B cell (primary cell): ENCODE data around the gene WDR35. TPM values are rescaled to one million over a fixed set of nuclear protein-coding genes. Genes with fewer than 3 reads are reported as not detected.
"Not testable (repeated sequence)": the region's sequence is repeated elsewhere in the genome, so short reads cannot be mapped to it uniquely, and the experiment has no call there.

ENCODE experiments used
- ATAC-seq: fragments of 200-7000 bp; cut with Tn5 transposase; one replicate; pipeline ENCODE4 v1.10.0; 2021; ENCODE audit warnings: low read depth, mild to moderate bottlenecking, moderate number of reproducible peaks, moderate library complexity
- CTCF ChIA-PET: fragments of 350-600 bp; sonication (Branson Sonifier 250); formaldehyde crosslinking; loops from one replicate; lab custom pipeline; 2021; ENCODE audit warnings: antibody characterized with exemption, inconsistent platforms; lab: Charles Lee
- POLR2A ChIA-PET: fragments of 350-600 bp; sonication (Branson Sonifier 250); formaldehyde crosslinking; loops from one replicate; lab custom pipeline; 2021; ENCODE audit warnings: antibody characterized with exemption; lab: Charles Lee
- DNase-seq: peaks from one replicate; pipeline ENCODE4 v3.0.0; 2013
- H2AFZ ChIP-seq: 2 replicates; pipeline ENCODE4 v1.6.1; 2012; ENCODE audit warnings: mild to moderate bottlenecking, low read depth, low read length; ENCODE audit not compliant: insufficient read depth, poor library complexity, severe bottlenecking
- H3K27ac ChIP-seq, 2 donors: 1 replicate in 1 of 2; 2 replicates in 1 of 2; pipeline ENCODE4 v1.5.1; 2012 to 2013; ENCODE audit warnings: low read length in 2 of 2, mild to moderate bottlenecking in 2 of 2, moderate library complexity in 1 of 2
- H3K27me3 ChIP-seq, 4 experiments: fragments of 200-600 bp in 1 of 4; sonication (generic) in 1 of 4; replicated peaks in 1 of 4; 1 replicate in 2 of 4; 2 replicates in 2 of 4; pipeline versions ENCODE4 v1.6.1 to v1.7.0; 2013 to 2016; ENCODE audit warnings: low read length in 3 of 4, mild to moderate bottlenecking in 2 of 4, mixed read lengths in 1 of 4, moderate library complexity in 1 of 4; ENCODE audit not compliant: insufficient read depth in 4 of 4, control insufficient read depth in 3 of 4; ENCODE audit errors: control extremely low read depth in 1 of 4
- H3K36me3 ChIP-seq, 2 experiments: replicated peaks in 1 of 2; 1 replicate in 1 of 2; 2 replicates in 1 of 2; pipeline versions ENCODE4 v1.6.1 to v1.7.1; 2013; ENCODE audit warnings: low read length in 1 of 2; ENCODE audit not compliant: insufficient read depth in 2 of 2, control insufficient read depth in 1 of 2; ENCODE audit errors: control extremely low read depth in 1 of 2, extremely low read depth in 1 of 2
- H3K4me1 ChIP-seq, 2 donors: fragments of 200-600 bp in 1 of 2; sonication (generic) in 1 of 2; 1 replicate in 1 of 2; 2 replicates in 1 of 2; pipeline versions ENCODE4 v1.5.1 to v1.6.1; 2013 to 2017; ENCODE audit warnings: low read length in 2 of 2; ENCODE audit not compliant: control insufficient read depth in 2 of 2, insufficient read depth in 2 of 2
- H3K4me2 ChIP-seq: replicated peaks from 2 replicates; pipeline ENCODE3; 2012; ENCODE audit warnings: mild to moderate bottlenecking, low read depth, low read length; ENCODE audit not compliant: poor library complexity, severe bottlenecking
- H3K4me3 ChIP-seq, 5 experiments: fragments of 200-600 bp in 1 of 5; sonication (generic) in 1 of 5; 1 replicate in 3 of 5; 2 replicates in 2 of 5; pipeline versions ENCODE4 v1.5.1 to v1.7.0; 2011 to 2016; ENCODE audit warnings: low read length in 4 of 5, mild to moderate bottlenecking in 4 of 5, low read depth in 2 of 5, control low read depth in 1 of 5, moderate library complexity in 1 of 5; ENCODE audit not compliant: insufficient read depth in 1 of 5; ENCODE audit errors: control extremely low read depth in 1 of 5, extremely low read depth in 1 of 5
- H3K79me2 ChIP-seq: fragments of 200-600 bp; sonication (generic); one replicate; pipeline ENCODE4 v1.6.0; 2016; ENCODE audit warnings: low read length; ENCODE audit not compliant: control insufficient read depth, insufficient read depth
- H3K9ac ChIP-seq: fragments of 200-600 bp; sonication (generic); 2 replicates; pipeline ENCODE4 v1.6.1; 2017; ENCODE audit warnings: mild to moderate bottlenecking, low read length, moderate library complexity
- H3K9me3 ChIP-seq, 3 donors: one replicate each; pipeline versions ENCODE4 v1.6.1 to v1.7.1; 2013; ENCODE audit warnings: low read length in 2 of 3; ENCODE audit not compliant: control insufficient read depth in 2 of 3, insufficient read depth in 1 of 3; ENCODE audit errors: control extremely low read depth in 1 of 3
- H4K20me1 ChIP-seq: 2 replicates; pipeline ENCODE4 v1.6.0; 2012; ENCODE audit warnings: mild to moderate bottlenecking, low read length; ENCODE audit not compliant: insufficient read depth, control insufficient read depth, poor library complexity, severe bottlenecking
- H3K27ac Mint-ChIP-seq: one replicate; pipeline ENCODE4 v1.8.0; 2021; ENCODE audit warnings: mixed read lengths
- H3K27me3 Mint-ChIP-seq: one replicate; pipeline ENCODE4 v1.8.0; 2021; ENCODE audit warnings: mixed read lengths
- H3K4me1 Mint-ChIP-seq: one replicate; pipeline ENCODE4 v1.8.0; 2021; ENCODE audit warnings: mixed read lengths
- H3K4me3 Mint-ChIP-seq: one replicate; pipeline ENCODE4 v1.8.0; 2021; ENCODE audit warnings: mixed read lengths
- H3K9me3 Mint-ChIP-seq: one replicate; pipeline ENCODE4 v1.8.0; 2022; ENCODE audit warnings: mixed read lengths; ENCODE audit not compliant: insufficient read depth
- CTCF ChIP-seq: fragments of 200-600 bp; IDR thresholded peaks from one replicate; pipeline ENCODE4 v1.8.0; 2022; ENCODE audit warnings: antibody characterized with exemption, mild to moderate bottlenecking
- EZH2 ChIP-seq: IDR thresholded peaks from 2 replicates; pipeline ENCODE4 v1.6.1; 2012; ENCODE audit warnings: borderline replicate concordance, low read depth, mild to moderate bottlenecking, moderate library complexity, low read length; ENCODE audit not compliant: insufficient read depth, poor library complexity, severe bottlenecking
- WGBS: methylation state at CpG from one replicate; pipeline ENCODE4 v1.1.5; 2013; ENCODE audit warnings: missing lambda C conversion rate; ENCODE audit not compliant: insufficient coverage; 5-methylcytosine and 5-hydroxymethylcytosine counted together
- intact Hi-C: fragments of 100-400 bp; cut with micrococcal nuclease; formaldehyde crosslinking; loops from one replicate; pipeline ENCODE4 v1.10.0; 2022
- polyA plus RNA-seq: library from polyadenylated mRNA; depleted of rRNA; stranded (reverse); fragments of >200 nt; gene quantifications from 2 replicates; pipeline ENCODE4 v1.2.3, GENCODE V29; 2012
- total RNA-seq, 2 donors: library from RNA; stranded (reverse); fragments of 120-200 nt in 1 of 2; gene quantifications; 1 replicate in 1 of 2; 2 replicates in 1 of 2; pipeline versions ENCODE4 v1.2.3 to v1.2.4, GENCODE V29; 2013 to 2022

WDR35 gene
- total and polyA plus RNA-seq, 2 donors (not counting 1 experiment from before 2014, with no cell fraction given) = 2.4 to 9.4 TPM

GRCh38 chr2:19929226-19929625 lies 60.7 kb downstream of the WDR35 start:
- Histone ChIP-seq H3K27me3 (no peaks in the 10 kb centered on the region), H2AFZ (no peak overlapping the region), H3K9ac (no peak overlapping the region), H3K4me1 (no peaks in the 10 kb centered on the region), H3K4me2 (no peak overlapping the region), H4K20me1 (no peaks in the 10 kb centered on the region), H3K36me3 (peaks cover 8 to 13% of the 10 kb centered on the region in 2 experiments), H3K9me3 (peaks cover 7 to 21% (median 20%) of the 10 kb centered on the region in 3 donors), H3K79me2 (no peaks in the 10 kb centered on the region), H3K27ac (no peak overlapping the region), H3K4me3 (no peak overlapping the region)
- no peak for TF ChIP-seq EZH2
- TF ChIP-seq CTCF = no peak
- POLR2A ChIA-PET = no interaction called here
- Mint-ChIP-seq H3K4me1 (no peaks in the 10 kb centered on the region), H3K4me3 (no peak overlapping the region), H3K27ac (no peak overlapping the region), H3K27me3 (no peaks in the 10 kb centered on the region), H3K9me3 (peaks cover 13% of the 10 kb centered on the region)
- ATAC-seq (no peak), DNase-seq (no peak)
- CTCF ChIA-PET = no interaction called here
- intact Hi-C loops = no loop called here

DNA sequence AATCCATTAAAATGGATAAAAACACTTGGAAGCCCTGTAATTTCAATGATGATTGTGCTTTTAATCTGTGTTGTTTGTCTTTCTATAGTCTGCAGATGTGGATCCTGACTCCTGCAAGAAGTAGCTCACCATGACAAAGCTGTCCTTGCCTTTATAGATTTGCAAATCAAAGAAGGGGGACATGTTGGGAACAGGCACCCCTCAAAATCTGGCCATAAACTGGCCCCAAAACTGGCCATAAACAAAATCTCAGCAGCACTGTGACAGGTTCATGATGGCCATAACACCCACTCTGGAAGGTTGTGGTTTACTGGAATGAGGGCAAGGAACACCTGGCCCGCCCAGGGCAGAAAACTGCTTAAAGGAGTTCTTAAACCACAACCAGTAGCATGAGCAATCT lies 62.1 kb downstream of the WDR35 start:
- peaks cover 7 to 21% (median 20%) of the 10 kb centered on the region in 3 donors for H3K9me3 ChIP-seq
- 100% methylated on average over 1 of the region's 1 CpG for WGBS
- H3K27ac ChIP-seq, H2AFZ ChIP-seq, H3K27ac Mint-ChIP-seq, H3K4me1 Mint-ChIP-seq, H4K20me1 ChIP-seq, H3K4me3 ChIP-seq, intact Hi-C loops, CTCF ChIA-PET, H3K4me2 ChIP-seq, H3K9ac ChIP-seq, H3K79me2 ChIP-seq, POLR2A ChIA-PET, H3K4me1 ChIP-seq, H3K27me3 ChIP-seq, ATAC-seq, H3K27me3 Mint-ChIP-seq, H3K4me3 Mint-ChIP-seq, DNase-seq: not testable (repeated sequence)
- H3K9me3 Mint-ChIP-seq = peaks cover 13% of the 10 kb centered on the region
- H3K36me3 ChIP-seq = peaks cover 8 to 13% of the 10 kb centered on the region in 2 experiments

- H3K79me2 ChIP-seq, H3K4me2 ChIP-seq, H2AFZ ChIP-seq, H3K4me1 ChIP-seq, H4K20me1 ChIP-seq, DNase-seq, ATAC-seq, POLR2A ChIA-PET, H3K4me3 ChIP-seq, H3K9ac ChIP-seq, H3K27ac Mint-ChIP-seq, H3K27ac ChIP-seq, H3K4me3 Mint-ChIP-seq, H3K36me3 ChIP-seq, H3K4me1 Mint-ChIP-seq, H3K27me3 Mint-ChIP-seq, H3K27me3 ChIP-seq, CTCF ChIA-PET, intact Hi-C loops: not testable (repeated sequence)
- H3K9me3 ChIP-seq = peaks cover 5 to 17% (median 15%) of the 10 kb centered on the region in 3 donors
- H3K9me3 Mint-ChIP-seq = peaks cover 13% of the 10 kb centered on the region
- WGBS = 100% methylated on average over 4 of the region's 4 CpGs
Observed at GRCh38 chr2:19924526-19924925, 65.4 kb downstream of the WDR35 start.
